Mesendoderm (in vitro differentiated cells): Measurements from ENCODE around the gene CKAP2.

Experiments
- DNase-seq: peaks from one replicate; pipeline ENCODE4 v3.0.0; 2013
- H2AK5ac ChIP-seq: 2 replicates; pipeline ENCODE4 v1.6.1; 2013; ENCODE audit warnings: low read length, inconsistent platforms
- H2BK120ac ChIP-seq: 2 replicates; pipeline ENCODE4 v1.6.1; 2013; ENCODE audit warnings: low read depth, mild to moderate bottlenecking, low read length, moderate library complexity, mixed read lengths
- H2BK15ac ChIP-seq: replicated peaks from 2 replicates; pipeline ENCODE4 v1.6.1; 2013; ENCODE audit warnings: low read depth, mild to moderate bottlenecking, moderate library complexity
- H2BK5ac ChIP-seq: 2 replicates; pipeline ENCODE4 v1.6.1; 2013; ENCODE audit warnings: low read length, inconsistent platforms
- H3K18ac ChIP-seq: 2 replicates; pipeline ENCODE4 v1.6.1; 2013; ENCODE audit warnings: mild to moderate bottlenecking, low read length, mixed read lengths
- H3K23ac ChIP-seq: one replicate; pipeline ENCODE4 v1.6.1; 2013; ENCODE audit warnings: low read length
- H3K27ac ChIP-seq: 2 replicates; pipeline ENCODE4 v1.5.1; 2013; ENCODE audit warnings: low read depth, mild to moderate bottlenecking, inconsistent platforms, low read length, moderate library complexity
- H3K27me3 ChIP-seq: 2 replicates; pipeline ENCODE4 v1.6.1; 2013; ENCODE audit warnings: low read length, control low read depth, mild to moderate bottlenecking, inconsistent platforms; ENCODE audit not compliant: insufficient read depth, poor library complexity
- H3K36me3 ChIP-seq: 2 replicates; pipeline ENCODE4 v1.6.1; 2013; ENCODE audit warnings: low read length, inconsistent platforms; ENCODE audit not compliant: control insufficient read depth, insufficient read depth
- H3K4ac ChIP-seq: one replicate; pipeline ENCODE4 v1.6.1; 2013; ENCODE audit warnings: low read depth, mild to moderate bottlenecking, low read length, moderate library complexity
- H3K4me1 ChIP-seq: 2 replicates; pipeline ENCODE4 v1.6.1; 2013; ENCODE audit warnings: low read depth, low read length, inconsistent platforms; ENCODE audit not compliant: control insufficient read depth
- H3K4me2 ChIP-seq: 2 replicates; pipeline ENCODE4 v1.6.1; 2013; ENCODE audit warnings: low read length
- H3K4me3 ChIP-seq: 2 replicates; pipeline ENCODE4 v1.5.1; 2013; ENCODE audit warnings: mild to moderate bottlenecking, low read length
- H3K56ac ChIP-seq: one replicate; pipeline ENCODE4 v1.6.1; 2013; ENCODE audit warnings: low read length
- H3K79me1 ChIP-seq: 2 replicates; pipeline ENCODE4 v1.6.1; 2013; ENCODE audit warnings: low read length, inconsistent platforms
- H3K79me2 ChIP-seq: 2 replicates; pipeline ENCODE4 v1.6.1; 2013; ENCODE audit warnings: mild to moderate bottlenecking, low read length; ENCODE audit not compliant: control insufficient read depth, insufficient read depth
- H3K9ac ChIP-seq: 2 replicates; pipeline ENCODE4 v1.6.1; 2013; ENCODE audit warnings: low read length, inconsistent platforms
- H4K5ac ChIP-seq: one replicate; pipeline ENCODE4 v1.6.1; 2013; ENCODE audit warnings: low read length
- H4K8ac ChIP-seq: one replicate; pipeline ENCODE4 v1.6.1; 2013; ENCODE audit warnings: low read depth, mild to moderate bottlenecking, control low read depth, low read length, moderate library complexity
- WGBS: extraction: QIAGEN DNeasy Blood & Tissue Kit; methylation state at CpG from one replicate; pipeline ENCODE4 v1.1.7; 2013; ENCODE audit warnings: low lambda C conversion rate, missing lambda C conversion rate; ENCODE audit not compliant: insufficient coverage; ENCODE audit errors: extremely low coverage; 5-methylcytosine and 5-hydroxymethylcytosine counted together

Gene CKAP2

GRCh38 chr13:52428295-52428694 lies 27.0 kb upstream of the CKAP2 start:
- no CpG with 5 or more reads among the region's 2 CpGs for WGBS
- H3K79me1 ChIP-seq = no peaks in the 10 kb centered on the region
- H3K27ac ChIP-seq = peak overlapping the region; percentile 57
- H4K8ac ChIP-seq = no peak overlapping the region
- H2AK5ac ChIP-seq = no peak overlapping the region
- H3K36me3 ChIP-seq = no peaks in the 10 kb centered on the region
- DNase-seq = peak; percentile 86
- no peaks in the 10 kb centered on the region for H3K27me3 ChIP-seq
- no peak overlapping the region for H3K4me2 ChIP-seq
- no peak overlapping the region for H3K18ac ChIP-seq
- no peak overlapping the region for H3K23ac ChIP-seq
- no peak overlapping the region for H4K5ac ChIP-seq
- H2BK15ac ChIP-seq = no peak overlapping the region
- H3K9ac ChIP-seq = no peak overlapping the region
- H2BK5ac ChIP-seq = no peak overlapping the region
- H3K4me3 ChIP-seq = no peak overlapping the region
- H3K4me1 ChIP-seq = no peaks in the 10 kb centered on the region
- H3K79me2 ChIP-seq = no peaks in the 10 kb centered on the region
- H2BK120ac ChIP-seq = no peak overlapping the region
- no peak overlapping the region for H3K4ac ChIP-seq
- H3K56ac ChIP-seq = peak overlapping the region; percentile 44

GRCh38 chr13:52432456-52432855 lies 22.8 kb upstream of the CKAP2 start:
- no CpG with 5 or more reads among the region's 2 CpGs for WGBS
- Histone ChIP-seq H3K27me3 (no peaks in the 10 kb centered on the region), H3K4me1 (no peaks in the 10 kb centered on the region), H2BK5ac (no peak overlapping the region), H3K56ac (no peak overlapping the region), H2AK5ac (no peak overlapping the region), H4K5ac (no peak overlapping the region), H3K23ac (no peak overlapping the region), H3K36me3 (no peaks in the 10 kb centered on the region), H3K9ac (no peak overlapping the region), H3K79me2 (no peaks in the 10 kb centered on the region), H3K4me3 (no peak overlapping the region), H4K8ac (no peak overlapping the region), H3K4me2 (no peak overlapping the region), H3K4ac (no peak overlapping the region), H3K79me1 (no peaks in the 10 kb centered on the region), H2BK15ac (no peak overlapping the region), H3K27ac (no peak overlapping the region), H2BK120ac (no peak overlapping the region), H3K18ac (no peak overlapping the region)
- no peak for DNase-seq

GRCh38 chr13:52446265-52446664 lies 9.0 kb upstream of the CKAP2 start:
- Histone ChIP-seq H3K9ac (no peak overlapping the region), H3K18ac (no peak overlapping the region), H3K56ac (no peak overlapping the region), H2AK5ac (no peak overlapping the region), H3K79me1 (peaks cover 10% of the 10 kb centered on the region), H3K79me2 (peaks cover 17% of the 10 kb centered on the region), H2BK15ac (no peak overlapping the region), H4K5ac (no peak overlapping the region), H3K27me3 (no peaks in the 10 kb centered on the region), H2BK120ac (no peak overlapping the region), H3K4me3 (no peak overlapping the region), H2BK5ac (no peak overlapping the region), H3K4me2 (no peak overlapping the region), H3K4ac (no peak overlapping the region), H3K4me1 (no peaks in the 10 kb centered on the region), H3K23ac (no peak overlapping the region), H3K36me3 (no peaks in the 10 kb centered on the region), H4K8ac (no peak overlapping the region), H3K27ac (no peak overlapping the region)
- no CpG with 5 or more reads among the region's 1 CpG for WGBS
- no peak for DNase-seq

- H4K8ac ChIP-seq = no peak overlapping the region
- no peak overlapping the region for H3K4me2 ChIP-seq
- no peak overlapping the region for H3K4ac ChIP-seq
- no CpG with 5 or more reads among the region's 2 CpGs for WGBS
- H3K27me3 ChIP-seq = no peaks in the 10 kb centered on the region
- H3K36me3 ChIP-seq = no peaks in the 10 kb centered on the region
- H2AK5ac ChIP-seq = no peak overlapping the region
- DNase-seq = no peak
- no peak overlapping the region for H3K18ac ChIP-seq
- H3K79me2 ChIP-seq = peaks cover 17% of the 10 kb centered on the region
- H3K4me1 ChIP-seq = no peaks in the 10 kb centered on the region
- no peak overlapping the region for H3K4me3 ChIP-seq
- no peak overlapping the region for H3K56ac ChIP-seq
- no peak overlapping the region for H2BK15ac ChIP-seq
- H3K27ac ChIP-seq = no peak overlapping the region
- no peak overlapping the region for H4K5ac ChIP-seq
- no peak overlapping the region for H2BK5ac ChIP-seq
- no peak overlapping the region for H2BK120ac ChIP-seq
- H3K23ac ChIP-seq = no peak overlapping the region
- no peak overlapping the region for H3K9ac ChIP-seq
- H3K79me1 ChIP-seq = peaks cover 10% of the 10 kb centered on the region
Measured at GRCh38 chr13:52447354-52447753, 7.9 kb upstream of the CKAP2 start.

- Histone ChIP-seq H2AK5ac (no peak overlapping the region), H3K4me1 (no peaks in the 10 kb centered on the region), H2BK120ac (no peak overlapping the region), H3K18ac (no peak overlapping the region), H3K23ac (no peak overlapping the region), H3K4me3 (no peak overlapping the region), H3K4ac (no peak overlapping the region), H2BK15ac (no peak overlapping the region), H2BK5ac (no peak overlapping the region), H3K4me2 (no peak overlapping the region), H3K36me3 (no peaks in the 10 kb centered on the region), H3K79me1 (peaks cover 10% of the 10 kb centered on the region), H4K5ac (no peak overlapping the region), H3K27me3 (no peaks in the 10 kb centered on the region), H3K27ac (no peak overlapping the region), H3K56ac (no peak overlapping the region), H4K8ac (no peak overlapping the region), H3K79me2 (peaks cover 17% of the 10 kb centered on the region), H3K9ac (no peak overlapping the region)
- no CpG with 5 or more reads among the region's 5 CpGs for WGBS
- DNase-seq = peak; percentile 6
Measured at GRCh38 chr13:52447815-52448552, 7.3 kb upstream of the CKAP2 start.
